Measurements from ENCODE around the gene C10orf67. TPM values are rescaled to one million over a fixed set of nuclear protein-coding genes. Genes with fewer than 3 reads are reported as not detected.
A peak's percentile ranks its signal among the peaks of the same experiment; 100 is the strongest.

C10orf67 gene
- total and polyA plus RNA-seq, 9 of the 15 experiments (the other 6 are each of a cell fraction or from before 2014, with no cell fraction given), result not detected

- POLR2A ChIA-PET, result no interaction called here
Observed at GRCh38 chr10:23338155-23338828, 6.3 kb downstream of the C10orf67 start.

More at GRCh38 chr10:23338155-23338828, 6.3 kb downstream of the C10orf67 start:
- Histone ChIP-seq H3K9ac (ENCODE audit: insufficient read depth in 1 of 2, low read depth in 2 of 2, low read length in 2 of 2) (no peak overlapping the region), H2AFZ (ENCODE audit: low read depth, low read length) (no peak overlapping the region), H3K4me2 (ENCODE audit: insufficient read depth, low read length) (no peak overlapping the region), H3K9me3 (replicated peaks; ENCODE audit: control insufficient read depth, insufficient read depth, low read depth, low read length) (no peaks in the 10 kb centered on the region), H3K9me1 (ENCODE audit: control insufficient read depth, insufficient read depth, low read length) (no peaks in the 10 kb centered on the region), H4K20me1 (replicated peaks; ENCODE audit: control insufficient read depth, insufficient read depth, low read length) (peaks cover 4% of the 10 kb centered on the region; the same call in 1 of the 2 replicates), H3K36me3 (ENCODE audit: control insufficient read depth, insufficient read depth, low read length) (no peaks in the 10 kb centered on the region), H3K27ac (ENCODE audit: extremely low read depth, low read depth, low read length) (no peak overlapping the region), H3K4me1 (replicated peaks in 1 of 2; ENCODE audit: control insufficient read depth in 2 of 2, insufficient read depth in 2 of 2, low read length in 2 of 2) (no peaks in the 10 kb centered on the region), H3K4me3 (no peak overlapping the region), H3K27me3 (ENCODE audit: control insufficient read depth in 2 of 2, insufficient read depth in 2 of 2, low read length in 2 of 2) (peaks cover 2 to 10% of the 10 kb centered on the region in 2 experiments; a peak in 4 of 5 replicates), H3K79me2 (ENCODE audit: control insufficient read depth, insufficient read depth, low read length) (no peaks in the 10 kb centered on the region)
- peak; percentile 47; the same call in 1 of the 3 replicates for ATAC-seq
- no peak for TF ChIP-seq RBM14 (IDR thresholded peaks at IDR 0.05; ENCODE audit: borderline replicate concordance, insufficient read depth, low read depth, low read length)
- TF ChIP-seq, protein P1, sequence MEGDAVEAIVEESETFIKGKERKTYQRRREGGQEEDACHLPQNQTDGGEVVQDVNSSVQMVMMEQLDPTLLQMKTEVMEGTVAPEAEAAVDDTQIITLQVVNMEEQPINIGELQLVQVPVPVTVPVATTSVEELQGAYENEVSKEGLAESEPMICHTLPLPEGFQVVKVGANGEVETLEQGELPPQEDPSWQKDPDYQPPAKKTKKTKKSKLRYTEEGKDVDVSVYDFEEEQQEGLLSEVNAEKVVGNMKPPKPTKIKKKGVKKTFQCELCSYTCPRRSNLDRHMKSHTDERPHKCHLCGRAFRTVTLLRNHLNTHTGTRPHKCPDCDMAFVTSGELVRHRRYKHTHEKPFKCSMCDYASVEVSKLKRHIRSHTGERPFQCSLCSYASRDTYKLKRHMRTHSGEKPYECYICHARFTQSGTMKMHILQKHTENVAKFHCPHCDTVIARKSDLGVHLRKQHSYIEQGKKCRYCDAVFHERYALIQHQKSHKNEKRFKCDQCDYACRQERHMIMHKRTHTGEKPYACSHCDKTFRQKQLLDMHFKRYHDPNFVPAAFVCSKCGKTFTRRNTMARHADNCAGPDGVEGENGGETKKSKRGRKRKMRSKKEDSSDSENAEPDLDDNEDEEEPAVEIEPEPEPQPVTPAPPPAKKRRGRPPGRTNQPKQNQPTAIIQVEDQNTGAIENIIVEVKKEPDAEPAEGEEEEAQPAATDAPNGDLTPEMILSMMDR (IDR thresholded peaks at IDR 0.05 in 2 of 3, conservative IDR thresholded peaks at IDR 0.05 in 1 of 3; ENCODE audit: insufficient read depth in 2 of 3, low read depth in 1 of 3, low read length in 3 of 3), result peak in 2 of 3 experiments; percentile 22 to 28; a peak in 1 of 6 replicates
- no peak for TF ChIP-seq HNRNPLL (IDR thresholded peaks at IDR 0.05; ENCODE audit: low read depth, low read length, poor library complexity, severe bottlenecking)
- TF ChIP-seq CEBPB (tag; IDR thresholded peaks at IDR 0.05), result no peak
- TF ChIP-seq, protein P2, sequence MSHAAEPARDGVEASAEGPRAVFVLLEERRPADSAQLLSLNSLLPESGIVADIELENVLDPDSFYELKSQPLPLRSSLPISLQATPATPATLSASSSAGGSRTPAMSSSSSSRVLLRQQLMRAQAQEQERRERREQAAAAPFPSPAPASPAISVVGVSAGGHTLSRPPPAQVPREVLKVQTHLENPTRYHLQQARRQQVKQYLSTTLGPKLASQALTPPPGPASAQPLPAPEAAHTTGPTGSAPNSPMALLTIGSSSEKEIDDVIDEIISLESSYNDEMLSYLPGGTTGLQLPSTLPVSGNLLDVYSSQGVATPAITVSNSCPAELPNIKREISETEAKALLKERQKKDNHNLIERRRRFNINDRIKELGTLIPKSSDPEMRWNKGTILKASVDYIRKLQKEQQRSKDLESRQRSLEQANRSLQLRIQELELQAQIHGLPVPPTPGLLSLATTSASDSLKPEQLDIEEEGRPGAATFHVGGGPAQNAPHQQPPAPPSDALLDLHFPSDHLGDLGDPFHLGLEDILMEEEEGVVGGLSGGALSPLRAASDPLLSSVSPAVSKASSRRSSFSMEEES (CRISPR knock-in tag; IDR thresholded peaks at IDR 0.05), result no peak
- no peak for TF ChIP-seq ZNF79 (CRISPR knock-in tag; IDR thresholded peaks at IDR 0.05; ENCODE audit: low read depth)
- in situ Hi-C loops (cut with MboI), result loop anchor here (25.0 kb wide), 1 partner anchor 349 kb away; no protein-coding TSS in a partner anchor
- intact Hi-C loops (cut with micrococcal nuclease), result no loop called here
- FAIRE-seq, result peak; percentile 37
- under 1% methylated on average over 11 of the region's 11 CpGs for WGBS (ENCODE audit: insufficient coverage, low coverage, missing lambda C conversion rate)
- CTCF ChIA-PET (ENCODE audit: low intra/inter-chr PET ratio), result no interaction called here
- no TSS peak for BruUV-seq (replicated peaks)
- peak in 2 of 4 experiments; percentile 10 for DNase-seq (ENCODE audit: extremely low read depth in 1 of 4, low spot score in 3 of 4)

Measured in K562 (cell line).